ENCODE measurements around the gene PLAAT1.

GRCh38 chr3:193194371-193194770, 46.7 kb upstream of the PLAAT1 start:
- TF ChIP-seq ZNF274 (IDR thresholded peaks at IDR 0.05; ENCODE audit: low read depth, low read length) = no peak
- no peak for TF ChIP-seq YY1 (IDR thresholded peaks at IDR 0.05; ENCODE audit: insufficient read depth, insufficient read length)
- no peak for TF ChIP-seq SUZ12 (IDR thresholded peaks at IDR 0.05; ENCODE audit: extremely low read depth, insufficient read depth, insufficient read length)

All from NT2/D1 (cell line).